Psoas muscle (tissue), 8 donors: ENCODE data around the gene SAMMSON. TPM values are rescaled to one million over a fixed set of nuclear protein-coding genes. Genes with fewer than 3 reads are reported as not detected.

Experiments
- ATAC-seq, 4 donors: fragments of 200-7000 bp; cut with Tn5 transposase; one replicate each; pipeline ENCODE4 v1.9.1; 2020; ENCODE audit warnings: moderate library complexity in 3 of 4, mild to moderate bottlenecking in 2 of 4
- DNase-seq, 2 donors: peaks; one replicate each; pipeline ENCODE4 v3.0.0-alpha.2; 2020
- H3K27ac ChIP-seq: fragments of 200-600 bp; one replicate; pipeline ENCODE4 v1.8.0; 2022
- H3K27me3 ChIP-seq, 3 donors: fragments of 200-600 bp in 1 of 3; one replicate each; pipeline versions ENCODE4 v1.6.1 to v1.8.0; 2013 to 2022; ENCODE audit warnings: low read length in 2 of 3, mild to moderate bottlenecking in 2 of 3, moderate library complexity in 1 of 3; ENCODE audit not compliant: insufficient read depth in 3 of 3
- H3K36me3 ChIP-seq, 2 donors: fragments of 200-600 bp in 1 of 2; one replicate each; pipeline versions ENCODE4 v1.6.1 to v1.8.0; 2013 to 2022; ENCODE audit warnings: low read depth in 1 of 2, mild to moderate bottlenecking in 1 of 2, moderate library complexity in 1 of 2; ENCODE audit not compliant: insufficient read depth in 1 of 2
- H3K4me1 ChIP-seq: fragments of 200-600 bp; one replicate; pipeline ENCODE4 v1.8.0; 2022
- H3K4me3 ChIP-seq: fragments of 200-600 bp; one replicate; pipeline ENCODE4 v1.8.0; 2022; ENCODE audit warnings: mild to moderate bottlenecking
- H3K9me3 ChIP-seq: fragments of 200-600 bp; one replicate; pipeline ENCODE4 v1.8.0; 2022
- CTCF ChIP-seq: fragments of 200-600 bp; IDR thresholded peaks from one replicate; pipeline ENCODE4 v1.8.0; 2022; ENCODE audit warnings: antibody characterized with exemption
- WGBS, 3 donors: extraction: QIAGEN DNeasy Blood & Tissue Kit; methylation state at CpG; one replicate each; pipeline versions ENCODE4 v1.1.6 to v1.1.7; 2013; 5-methylcytosine and 5-hydroxymethylcytosine counted together
- intact Hi-C, 2 donors: fragments of 100-400 bp; cut with DNase I; formaldehyde crosslinking; loops; one replicate each; pipeline versions ENCODE4 v1.11.0 to v1.14.2; 2022
- polyA plus RNA-seq, 3 donors: library from polyadenylated mRNA; stranded (reverse); fragments of 200-250 nt; gene quantifications; one replicate each; pipeline ENCODE4 v1.2.3, GENCODE V29; 2013
- total RNA-seq, 4 donors: library from RNA; stranded (reverse); fragmentation: NEBNext Ultra II Directional in 2 of 4; extraction: Animal tissue kit (Norgen Biotek cat#: 25700) in 2 of 4; gene quantifications; one replicate each; pipeline versions ENCODE4 v1.2.1 to v1.2.4, GENCODE V29; 2021 to 2023
- donor health status: healthy with polysubstance abuse.
- donor health status: DM: no; HTN: no; CAD: no; lungs with moderate emphysema.
- donor health status: Bipolar disorder and iron deficiency.
- donor health status: healthy.
- donor health status: DM: yes; HTN: yes; CAD: no.
- donor health status: DM: no; HTN: no; CAD: no.
- donor health status: DM: no; HTN: no; CAD: no.
- donor health status: DM: yes; HTN: yes; CAD: no.

SAMMSON gene
- total and polyA plus RNA-seq, 7 donors = not detected

GRCh38 chr3:70028361-70028760 is 28.8 kb downstream of the SAMMSON start:
- Histone ChIP-seq H3K4me3 (no peak overlapping the region), H3K36me3 (no peaks in the 10 kb centered on the region), H3K27me3 (no peaks in the 10 kb centered on the region), H3K4me1 (no peaks in the 10 kb centered on the region), H3K27ac (no peak overlapping the region), H3K9me3 (no peaks in the 10 kb centered on the region)
- intact Hi-C loops = no loop called here
- DNase-seq = no peak
- no peak for TF ChIP-seq CTCF
- no peak for ATAC-seq

- H3K4me1 ChIP-seq = no peaks in the 10 kb centered on the region
- no peaks in the 10 kb centered on the region for H3K36me3 ChIP-seq
- ATAC-seq (no peak), DNase-seq (no peak)
- H3K27ac ChIP-seq = no peak overlapping the region
- H3K27me3 ChIP-seq = no peaks in the 10 kb centered on the region
- H3K4me3 ChIP-seq = no peak overlapping the region
- TF ChIP-seq CTCF = no peak
- WGBS, 3 donors = 83 to 88% (median 85%) methylated on average over 1 of the region's 1 CpG
- no peaks in the 10 kb centered on the region for H3K9me3 ChIP-seq
- intact Hi-C loops = no loop called here
Observed at GRCh38 chr3:70038693-70039092, 39.2 kb downstream of the SAMMSON start.

- TF ChIP-seq CTCF = no peak
- no peaks in the 10 kb centered on the region for H3K36me3 ChIP-seq
- 71 to 76% (median 76%) methylated on average over 3 of the region's 3 CpGs for WGBS, 3 donors
Observed at GRCh38 chr3:70040386-70040785, 40.9 kb downstream of the SAMMSON start.

GRCh38 chr3:70042641-70043040 is 43.1 kb downstream of the SAMMSON start:
- Histone ChIP-seq H3K9me3 (no peaks in the 10 kb centered on the region), H3K27me3 (no peaks in the 10 kb centered on the region)

More at GRCh38 chr3:70040386-70040785, 40.9 kb downstream of the SAMMSON start:
- H3K4me3 ChIP-seq = no peak overlapping the region
- intact Hi-C loops = no loop called here
- DNase-seq (no peak), ATAC-seq (no peak)
- H3K4me1 ChIP-seq = no peaks in the 10 kb centered on the region
- H3K27me3 ChIP-seq = no peaks in the 10 kb centered on the region
- no peak overlapping the region for H3K27ac ChIP-seq
- no peaks in the 10 kb centered on the region for H3K9me3 ChIP-seq

More at GRCh38 chr3:70042641-70043040, 43.1 kb downstream of the SAMMSON start:
- TF ChIP-seq CTCF = no peak
- H3K36me3 ChIP-seq = no peaks in the 10 kb centered on the region
- H3K4me1 ChIP-seq = no peaks in the 10 kb centered on the region
- ATAC-seq (no peak), DNase-seq (no peak)
- intact Hi-C loops = no loop called here
- no peak overlapping the region for H3K4me3 ChIP-seq
- WGBS, 3 donors = 47 to 63% (median 48%) methylated on average over 3 of the region's 3 CpGs
- no peak overlapping the region for H3K27ac ChIP-seq
